Measurements from ENCODE around the gene PRPF31. TPM values are rescaled to one million over a fixed set of nuclear protein-coding genes. Genes with fewer than 3 reads are reported as not detected.

The PRPF31 gene
- total RNA-seq, 1 donor from 2014 or later, result 44.4 TPM

DNA sequence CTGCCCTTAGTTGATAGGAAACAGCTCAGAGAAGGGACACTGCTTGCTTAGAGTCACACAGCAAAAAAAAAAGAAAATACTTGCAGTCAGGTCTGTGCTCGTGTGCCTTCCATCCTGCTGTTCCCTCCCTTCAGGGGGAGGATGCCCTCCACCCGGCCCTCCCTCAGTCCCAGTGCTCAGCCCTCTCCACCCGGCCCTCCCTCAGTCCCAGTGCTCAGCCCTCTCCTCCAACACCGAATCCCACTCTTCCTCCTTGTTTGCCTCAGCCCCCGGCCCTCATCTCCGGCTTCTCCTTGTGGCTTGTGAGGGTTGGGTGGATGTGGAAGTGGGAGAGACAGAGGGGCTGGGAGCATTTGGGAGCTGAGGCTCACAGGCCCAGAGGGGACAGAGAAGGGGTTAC lies 5.9 kb upstream of the PRPF31 start:
- Histone ChIP-seq H3K4me1 (peaks cover 10% of the 10 kb centered on the region), H3K27ac (no peak overlapping the region), H3K9me3 (no peaks in the 10 kb centered on the region), H3K27me3 (no peaks in the 10 kb centered on the region), H3K36me3 (peaks cover 0 to 42% of the 10 kb centered on the region in 2 donors), H3K4me3 (no peak overlapping the region)
- no peak for DNase-seq (ENCODE audit: extremely low spot score in 2 of 2)
- intact Hi-C loops (cut with DNase I), result no loop called here
- TF ChIP-seq CTCF (IDR thresholded peaks at IDR 0.05) (no peak), POLR2AphosphoS5 (IDR thresholded peaks at IDR 0.05; ENCODE audit: insufficient read depth in 1 of 2, low read depth in 1 of 2) (no peak), POLR2A (IDR thresholded peaks at IDR 0.05) (no peak)

- H3K27ac ChIP-seq, result peak overlapping the region; percentile 87
- H3K36me3 ChIP-seq, result peaks cover 0 to 28% of the 10 kb centered on the region in 2 donors
- no peak for TF ChIP-seq POLR2A (IDR thresholded peaks at IDR 0.05)
- no peak for TF ChIP-seq POLR2AphosphoS5 (IDR thresholded peaks at IDR 0.05; ENCODE audit: insufficient read depth in 1 of 2, low read depth in 1 of 2)
- no peak for TF ChIP-seq CTCF (IDR thresholded peaks at IDR 0.05)
- DNase-seq (ENCODE audit: extremely low spot score in 2 of 2), result no peak
- intact Hi-C loops (cut with DNase I), result no loop called here
- peaks cover 28% of the 10 kb centered on the region for H3K4me1 ChIP-seq
- H3K9me3 ChIP-seq, result no peaks in the 10 kb centered on the region
- H3K27me3 ChIP-seq, result no peaks in the 10 kb centered on the region
- H3K4me3 ChIP-seq, result peak overlapping the region; percentile 69 to 74
Observed at GRCh38 chr19:54114340-54115108, 1.0 kb upstream of the PRPF31 start.

GRCh38 chr19:54121259-54121658 lies 5.7 kb downstream of the PRPF31 start:
- Histone ChIP-seq H3K36me3 (peaks cover 0 to 79% of the 10 kb centered on the region in 2 donors), H3K9me3 (no peaks in the 10 kb centered on the region), H3K27me3 (no peaks in the 10 kb centered on the region), H3K4me3 (no peak overlapping the region), H3K27ac (no peak overlapping the region), H3K4me1 (peaks cover 10% of the 10 kb centered on the region)
- TF ChIP-seq POLR2A (IDR thresholded peaks at IDR 0.05) (no peak), POLR2AphosphoS5 (IDR thresholded peaks at IDR 0.05; ENCODE audit: insufficient read depth in 1 of 2, low read depth in 1 of 2) (no peak), CTCF (IDR thresholded peaks at IDR 0.05) (no peak)
- intact Hi-C loops (cut with DNase I), result no loop called here
- no peak for DNase-seq (ENCODE audit: extremely low spot score in 2 of 2)

- DNase-seq (ENCODE audit: extremely low spot score in 2 of 2), result no peak
- H3K4me1 ChIP-seq, result no peaks in the 10 kb centered on the region
- H3K36me3 ChIP-seq, result peaks cover 0 to 95% of the 10 kb centered on the region in 2 donors
- TF ChIP-seq CTCF (IDR thresholded peaks at IDR 0.05) (no peak), POLR2AphosphoS5 (IDR thresholded peaks at IDR 0.05; ENCODE audit: insufficient read depth in 1 of 2, low read depth in 1 of 2) (no peak), POLR2A (IDR thresholded peaks at IDR 0.05) (no peak)
- H3K9me3 ChIP-seq, result no peaks in the 10 kb centered on the region
- H3K27ac ChIP-seq, result no peak overlapping the region
- no peak overlapping the region for H3K4me3 ChIP-seq
- intact Hi-C loops (cut with DNase I), result no loop called here
- H3K27me3 ChIP-seq, result no peaks in the 10 kb centered on the region
Observed at GRCh38 chr19:54123682-54124081, 8.1 kb downstream of the PRPF31 start.

DNA sequence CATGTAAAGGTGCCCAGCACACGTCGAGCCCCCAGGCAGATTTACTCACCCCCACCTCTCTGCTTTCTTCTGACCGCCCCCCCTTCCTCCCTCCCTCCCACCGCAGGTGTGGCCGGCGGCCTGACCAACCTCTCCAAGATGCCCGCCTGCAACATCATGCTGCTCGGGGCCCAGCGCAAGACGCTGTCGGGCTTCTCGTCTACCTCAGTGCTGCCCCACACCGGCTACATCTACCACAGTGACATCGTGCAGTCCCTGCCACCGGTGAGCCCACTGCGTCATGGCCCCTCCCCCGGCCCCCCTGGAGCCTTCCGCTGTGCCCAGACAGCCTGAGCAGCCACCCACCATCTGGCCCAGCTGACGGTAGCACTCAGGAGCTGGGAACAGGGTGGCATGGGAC lies 8.8 kb downstream of the PRPF31 start:
- Histone ChIP-seq H3K9me3 (no peaks in the 10 kb centered on the region), H3K27me3 (no peaks in the 10 kb centered on the region), H3K4me1 (no peaks in the 10 kb centered on the region), H3K4me3 (no peak overlapping the region), H3K27ac (no peak overlapping the region), H3K36me3 (peaks cover 0 to 95% of the 10 kb centered on the region in 2 donors)
- no peak for DNase-seq (ENCODE audit: extremely low spot score in 2 of 2)
- TF ChIP-seq CTCF (IDR thresholded peaks at IDR 0.05), result no peak
- TF ChIP-seq POLR2A (IDR thresholded peaks at IDR 0.05), result no peak
- no peak for TF ChIP-seq POLR2AphosphoS5 (IDR thresholded peaks at IDR 0.05; ENCODE audit: insufficient read depth in 1 of 2, low read depth in 1 of 2)
- intact Hi-C loops (cut with DNase I), result no loop called here
